GM12878 (cell line): ENCODE measurements around the gene HSPE1. TPM values are rescaled to one million over a fixed set of nuclear protein-coding genes. Genes with fewer than 3 reads are reported as not detected.

Source experiments
- ATAC-seq: fragments of 200-7000 bp; cut with Tn5 transposase; 3 replicates; pipeline ENCODE4 v1.9.1; 2020; ENCODE audit warnings: mild to moderate bottlenecking, moderate library complexity
- BruUV-seq: library from RNA; stranded (reverse); fragments of 400-500 nt; replicated peaks from 2 replicates; lab custom pipeline; 2021; lab: Mats Ljungman, UMichigan
- CTCF ChIA-PET: fragments of 300-600 bp; sonication (Branson Sonifier 250); formaldehyde crosslinking; extraction: SDS; loops from one replicate; lab custom pipeline; 2021; ENCODE audit warnings: inconsistent platforms; lab: Yijun Ruan, JAX
- POLR2A ChIA-PET: fragments of 350-600 bp; formaldehyde crosslinking; extraction: SDS; loops from one replicate; lab custom pipeline; 2021; ENCODE audit warnings: inconsistent platforms; lab: Charles Lee
- RAD21 ChIA-PET: fragments of 300-600 bp; sonication (Branson Sonifier 250); formaldehyde crosslinking; loops from one replicate; lab custom pipeline; 2023; ENCODE audit warnings: antibody characterized with exemption; ENCODE audit not compliant: unreplicated experiment; lab: Charles Lee
- SMC1A ChIA-PET: fragments of 300-600 bp; sonication (Branson Sonifier 250); formaldehyde crosslinking; loops from one replicate; lab custom pipeline; 2023; ENCODE audit not compliant: unreplicated experiment, uncharacterized antibody; lab: Charles Lee
- DNase-seq: peaks from one replicate; pipeline ENCODE4 v3.0.0-alpha.2; 2011; ENCODE audit warnings: low read depth, low spot score
- FAIRE-seq: peaks from 3 replicates; lab custom pipeline; 2011; peaks lifted over from hg19 to GRCh38; lab: Jason Lieb, UNC
- H2AFZ ChIP-seq: 2 replicates; pipeline ENCODE4 v1.6.0; 2011; ENCODE audit warnings: low read depth, low read length, control low read depth; ENCODE audit not compliant: control insufficient read depth
- H3K27ac ChIP-seq: 2 replicates; pipeline ENCODE4 v1.5.1; 2011; ENCODE audit warnings: control low read depth; ENCODE audit not compliant: control insufficient read depth, insufficient read depth
- H3K27me3 ChIP-seq, 2 experiments: replicated peaks in 1 of 2; 2 replicates each; pipeline versions ENCODE4 v1.6.0 to v1.6.1; 2011; ENCODE audit warnings: low read length in 1 of 2; ENCODE audit not compliant: control insufficient read depth in 2 of 2, insufficient read depth in 2 of 2
- H3K36me3 ChIP-seq, 2 experiments: 2 replicates each; pipeline ENCODE4 v1.5.1; 2011; ENCODE audit warnings: low read length in 1 of 2; ENCODE audit not compliant: control insufficient read depth in 2 of 2, insufficient read depth in 2 of 2
- H3K4me1 ChIP-seq: 2 replicates; pipeline ENCODE4 v1.6.1; 2011; ENCODE audit warnings: mild to moderate bottlenecking, low read length, moderate library complexity, mixed read lengths; ENCODE audit not compliant: control insufficient read depth, insufficient read depth
- H3K4me2 ChIP-seq: 2 replicates; pipeline ENCODE4 v1.6.0; 2011; ENCODE audit warnings: control low read depth; ENCODE audit not compliant: control insufficient read depth, insufficient read depth
- H3K4me3 ChIP-seq: fragments of 200-600 bp; sonication (generic); 2 replicates; pipeline ENCODE4 v1.5.1; 2016
- H3K79me2 ChIP-seq: 2 replicates; pipeline ENCODE4 v1.6.0; 2011; ENCODE audit warnings: low read length; ENCODE audit not compliant: control insufficient read depth, insufficient read depth
- H3K9ac ChIP-seq: 2 replicates; pipeline ENCODE4 v1.8.0; 2011; ENCODE audit warnings: low read length, control low read depth, mixed read lengths; ENCODE audit not compliant: control insufficient read depth, insufficient read depth
- H3K9me3 ChIP-seq: replicated peaks from 3 replicates; pipeline ENCODE4 v1.5.1; 2011; ENCODE audit warnings: mild to moderate bottlenecking, low read length; ENCODE audit not compliant: control insufficient read depth, insufficient read depth
- H4K20me1 ChIP-seq: 2 replicates; pipeline ENCODE4 v1.6.0; 2011; ENCODE audit not compliant: control insufficient read depth, insufficient read depth
- CREM ChIP-seq: IDR thresholded peaks from 2 replicates; pipeline ENCODE4 v1.6.1; 2014; ENCODE audit warnings: antibody characterized with exemption, low read depth
- DPF2 ChIP-seq: fragments of 450-650 bp; IDR thresholded peaks from 2 replicates; pipeline ENCODE4 v1.6.1; 2017; ENCODE audit warnings: mild to moderate bottlenecking
- ETV6 ChIP-seq, 2 experiments: fragments of 450-650 bp in 1 of 2; IDR thresholded peaks in 1 of 2; conservative IDR thresholded peaks in 1 of 2; 2 replicates each; pipeline ENCODE4 v1.6.1; 2014; ENCODE audit warnings: antibody characterized with exemption in 1 of 2, borderline replicate concordance in 1 of 2, low read depth in 1 of 2, mild to moderate bottlenecking in 1 of 2, moderate library complexity in 1 of 2
- HCFC1 ChIP-seq: fragments of 150-350 bp; IDR thresholded peaks from 2 replicates; pipeline ENCODE4 v1.6.1; 2014; ENCODE audit warnings: low read length
- JUND ChIP-seq: IDR thresholded peaks from 2 replicates; pipeline ENCODE4 v1.6.1; 2012; ENCODE audit warnings: low read depth, mild to moderate bottlenecking, low read length, improper control_type of control experiment, moderate library complexity
- MEF2B ChIP-seq: fragments of 450-650 bp; IDR thresholded peaks from 2 replicates; pipeline ENCODE4 v1.6.1; 2018; ENCODE audit warnings: mild to moderate bottlenecking, moderate library complexity; ENCODE audit not compliant: partially characterized antibody, poor library complexity, severe bottlenecking
- MTA3 ChIP-seq: IDR thresholded peaks from 2 replicates; pipeline ENCODE4 v1.6.1; 2012; ENCODE audit warnings: low read length, inconsistent platforms, borderline replicate concordance
- NRF1 ChIP-seq: conservative IDR thresholded peaks from 2 replicates; pipeline ENCODE4 v1.6.1; 2011; ENCODE audit warnings: mild to moderate bottlenecking, low read depth, low read length, improper control_type of control experiment
- PML ChIP-seq: IDR thresholded peaks from 2 replicates; pipeline ENCODE4 v1.6.1; 2012; ENCODE audit warnings: low read length, inconsistent platforms
- POLR2A ChIP-seq: IDR thresholded peaks from 2 replicates; pipeline ENCODE4 v1.6.1; 2011; ENCODE audit warnings: low read depth, mild to moderate bottlenecking, low read length
- SMAD1 ChIP-seq: fragments of 450-650 bp; IDR thresholded peaks from 2 replicates; pipeline ENCODE4 v1.6.1; 2018; ENCODE audit warnings: mild to moderate bottlenecking, low read depth; ENCODE audit not compliant: partially characterized antibody
- SREBF1 ChIP-seq: IDR thresholded peaks from 2 replicates; pipeline ENCODE4 v1.6.1; 2012; ENCODE audit warnings: mild to moderate bottlenecking, low read length
- STAT3 ChIP-seq: IDR thresholded peaks from 2 replicates; pipeline ENCODE4 v1.6.1; 2011; ENCODE audit warnings: low read depth, low read length, improper control_type of control experiment
- TCF7 ChIP-seq: IDR thresholded peaks from 2 replicates; pipeline ENCODE4 v1.6.1; 2014; ENCODE audit warnings: antibody characterized with exemption, borderline replicate concordance
- WGBS: methylation state at CpG from one replicate; pipeline ENCODE4 v1.1.6; 2016; ENCODE audit warnings: low lambda C conversion rate; ENCODE audit not compliant: insufficient replicate concordance, insufficient coverage; ENCODE audit errors: missing lambda C conversion rate; 5-methylcytosine and 5-hydroxymethylcytosine counted together
- in situ Hi-C: fragments of 300-500 bp; cut with MboI; formaldehyde crosslinking; loops from 9 replicates; pipeline ENCODE4 v1.14.3; 2018; ENCODE audit warnings: mixed read lengths
- intact Hi-C: fragments of 100-400 bp; cut with micrococcal nuclease; formaldehyde crosslinking; loops from one replicate; pipeline ENCODE4 v1.14.2; 2022; ENCODE audit not compliant: unreplicated experiment
- polyA plus RNA-seq, 11 experiments: library from polyadenylated mRNA; depleted of rRNA in 4 of 11; unstranded in 6 of 11; stranded (reverse) in 5 of 11; fragments of >200 nt; fragmentation: Nextera tagmentation in 4 of 11; fragmentation: Illumina TruSeq in 1 of 11; extraction: Ambion mirVana in 4 of 11; extraction: Trizol in 1 of 11; gene quantifications; 1 replicate in 1 of 11; 2 replicates in 10 of 11; pipeline versions ENCODE4 v1.2.1 to v1.2.3, GENCODE V29; 2011 to 2016; ENCODE audit warnings: inconsistent platforms in 2 of 11, missing spikeins in 2 of 11, low read depth in 1 of 11
- total RNA-seq, 4 experiments: library from RNA; depleted of rRNA in 3 of 4; stranded (reverse); fragments of >200 nt in 3 of 4; fragmentation: Illumina TruSeq in 1 of 4; extraction: Trizol in 1 of 4; gene quantifications; 2 replicates each; pipeline versions ENCODE4 v1.2.1 to v1.2.3, GENCODE V29; 2013 to 2021
- TF ChIP-seq, protein P1 (sequence below): IDR thresholded peaks from 2 replicates; pipeline ENCODE4 v1.6.1; 2011; ENCODE audit warnings: borderline replicate concordance, low read depth, mild to moderate bottlenecking, moderate library complexity, mixed read lengths, low read length; ENCODE audit not compliant: insufficient read depth; ENCODE audit errors: extremely low read length
- TF ChIP-seq, protein P2 (sequence below): IDR thresholded peaks from 2 replicates; pipeline ENCODE4 v1.6.1; 2012; ENCODE audit warnings: low read depth, low read length, improper control_type of control experiment
- TF ChIP-seq, protein P3 (sequence below), 3 experiments: IDR thresholded peaks in 2 of 3; conservative IDR thresholded peaks in 1 of 3; 2 replicates each; pipeline ENCODE4 v1.5.1; 2011; ENCODE audit warnings: low read depth in 3 of 3, low read length in 3 of 3, mild to moderate bottlenecking in 3 of 3, control low read depth in 2 of 3, moderate library complexity in 2 of 3, inconsistent platforms in 1 of 3, mixed read lengths in 1 of 3; ENCODE audit not compliant: control insufficient read depth in 2 of 3, insufficient read depth in 1 of 3; ENCODE audit errors: extremely low read depth in 1 of 3

Gene HSPE1
- total and polyA plus RNA-seq, 10 of the 15 experiments (the other 5 are each of a cell fraction or from before 2014, with no cell fraction given), result 180 to 1,096 (median 505) TPM

DNA sequence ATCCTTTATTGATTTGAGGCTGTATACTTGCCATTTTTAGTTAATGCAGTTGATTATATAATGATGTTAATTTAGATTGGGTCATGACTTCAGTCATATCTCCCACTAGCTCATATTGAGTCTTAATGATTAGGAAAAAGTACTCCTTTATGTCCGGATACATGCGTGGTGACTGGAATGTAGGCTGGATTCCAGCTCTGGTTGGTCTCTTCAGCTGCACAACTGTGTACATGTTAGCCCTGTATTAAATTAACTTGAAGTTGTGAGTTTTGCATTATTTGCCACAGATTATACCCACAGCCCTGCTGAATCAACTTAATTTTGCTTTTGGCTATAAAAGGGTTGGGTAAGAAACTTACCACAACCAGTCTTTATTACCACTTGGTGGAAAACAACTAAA, 38.2 kb downstream of the HSPE1 start:
- Histone ChIP-seq H3K9ac (no peak overlapping the region), H3K4me1 (no peaks in the 10 kb centered on the region), H3K27ac (no peak overlapping the region), H3K27me3 (no peaks in the 10 kb centered on the region), H3K4me3 (no peak overlapping the region), H4K20me1 (no peaks in the 10 kb centered on the region), H3K9me3 (no peaks in the 10 kb centered on the region), H3K4me2 (no peak overlapping the region), H3K79me2 (peaks cover 8% of the 10 kb centered on the region), H2AFZ (no peak overlapping the region), H3K36me3 (peaks cover 4 to 39% of the 10 kb centered on the region in 2 experiments)
- POLR2A ChIA-PET, result interaction anchor here (1.1 kb wide), 1 partner anchor 39 kb away, joined by 3 read pairs; the partner anchor contains the start of genes HSPD1 and HSPE1
- ATAC-seq (no peak), DNase-seq (no peak), FAIRE-seq (no peak)
- RAD21 ChIA-PET, result interaction anchor here (1.6 kb wide), 1 partner anchor 40 kb away, joined by 3 read pairs; no protein-coding TSS in a partner anchor
- no peak for TF ChIP-seq SMAD1
- no peak for TF ChIP-seq CREM
- TF ChIP-seq HCFC1, result no peak
- no peak for TF ChIP-seq TCF7
- TF ChIP-seq, protein P1, sequence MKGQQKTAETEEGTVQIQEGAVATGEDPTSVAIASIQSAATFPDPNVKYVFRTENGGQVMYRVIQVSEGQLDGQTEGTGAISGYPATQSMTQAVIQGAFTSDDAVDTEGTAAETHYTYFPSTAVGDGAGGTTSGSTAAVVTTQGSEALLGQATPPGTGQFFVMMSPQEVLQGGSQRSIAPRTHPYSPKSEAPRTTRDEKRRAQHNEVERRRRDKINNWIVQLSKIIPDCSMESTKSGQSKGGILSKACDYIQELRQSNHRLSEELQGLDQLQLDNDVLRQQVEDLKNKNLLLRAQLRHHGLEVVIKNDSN, result no peak
- TF ChIP-seq, protein P2, sequence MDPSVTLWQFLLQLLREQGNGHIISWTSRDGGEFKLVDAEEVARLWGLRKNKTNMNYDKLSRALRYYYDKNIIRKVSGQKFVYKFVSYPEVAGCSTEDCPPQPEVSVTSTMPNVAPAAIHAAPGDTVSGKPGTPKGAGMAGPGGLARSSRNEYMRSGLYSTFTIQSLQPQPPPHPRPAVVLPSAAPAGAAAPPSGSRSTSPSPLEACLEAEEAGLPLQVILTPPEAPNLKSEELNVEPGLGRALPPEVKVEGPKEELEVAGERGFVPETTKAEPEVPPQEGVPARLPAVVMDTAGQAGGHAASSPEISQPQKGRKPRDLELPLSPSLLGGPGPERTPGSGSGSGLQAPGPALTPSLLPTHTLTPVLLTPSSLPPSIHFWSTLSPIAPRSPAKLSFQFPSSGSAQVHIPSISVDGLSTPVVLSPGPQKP, result no peak
- TF ChIP-seq DPF2, result no peak
- TF ChIP-seq STAT3, result no peak
- TF ChIP-seq JUND, result no peak
- TF ChIP-seq SREBF1, result no peak
- TF ChIP-seq, protein P3, sequence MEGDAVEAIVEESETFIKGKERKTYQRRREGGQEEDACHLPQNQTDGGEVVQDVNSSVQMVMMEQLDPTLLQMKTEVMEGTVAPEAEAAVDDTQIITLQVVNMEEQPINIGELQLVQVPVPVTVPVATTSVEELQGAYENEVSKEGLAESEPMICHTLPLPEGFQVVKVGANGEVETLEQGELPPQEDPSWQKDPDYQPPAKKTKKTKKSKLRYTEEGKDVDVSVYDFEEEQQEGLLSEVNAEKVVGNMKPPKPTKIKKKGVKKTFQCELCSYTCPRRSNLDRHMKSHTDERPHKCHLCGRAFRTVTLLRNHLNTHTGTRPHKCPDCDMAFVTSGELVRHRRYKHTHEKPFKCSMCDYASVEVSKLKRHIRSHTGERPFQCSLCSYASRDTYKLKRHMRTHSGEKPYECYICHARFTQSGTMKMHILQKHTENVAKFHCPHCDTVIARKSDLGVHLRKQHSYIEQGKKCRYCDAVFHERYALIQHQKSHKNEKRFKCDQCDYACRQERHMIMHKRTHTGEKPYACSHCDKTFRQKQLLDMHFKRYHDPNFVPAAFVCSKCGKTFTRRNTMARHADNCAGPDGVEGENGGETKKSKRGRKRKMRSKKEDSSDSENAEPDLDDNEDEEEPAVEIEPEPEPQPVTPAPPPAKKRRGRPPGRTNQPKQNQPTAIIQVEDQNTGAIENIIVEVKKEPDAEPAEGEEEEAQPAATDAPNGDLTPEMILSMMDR (IDR thresholded peaks at IDR 0.05 in 2 of 3, conservative IDR thresholded peaks at IDR 0.05 in 1 of 3; ENCODE audit: control insufficient read depth in 2 of 3, extremely low read depth in 1 of 3, insufficient read depth in 1 of 3, low read depth in 3 of 3, low read length in 3 of 3), result no peak
- no peak for TF ChIP-seq MEF2B
- no peak for TF ChIP-seq ETV6 (conservative IDR thresholded peaks at IDR 0.05 in 1 of 2, IDR thresholded peaks at IDR 0.05 in 1 of 2; ENCODE audit: borderline replicate concordance in 1 of 2, low read depth in 1 of 2)
- no peak for TF ChIP-seq PML
- TF ChIP-seq MTA3, result no peak
- no peak for TF ChIP-seq NRF1
- TF ChIP-seq POLR2A, result no peak
- in situ Hi-C loops (no loop called here), intact Hi-C loops (no loop called here)
- no TSS peak for BruUV-seq
- 100% methylated on average over 2 of the region's 2 CpGs for WGBS
- CTCF ChIA-PET, result interaction anchor here (1.1 kb wide), 1 partner anchor 176 kb away, joined by 3 read pairs; no protein-coding TSS in a partner anchor
- SMC1A ChIA-PET, result interaction anchor here (1.0 to 1.8 kb wide), 4 partner anchors 8 to 54 kb away, joined by 3 to 6 read pairs (median 3); no protein-coding TSS in a partner anchor
